Right atrium auricular region (tissue), 2 donors: Measurements from ENCODE around the gene RBMS2. TPM values are rescaled to one million over a fixed set of nuclear protein-coding genes. Genes with fewer than 3 reads are reported as not detected.
"Not testable (repeated sequence)": the region's sequence is repeated elsewhere in the genome, so short reads cannot be mapped to it uniquely, and the experiment has no call there.

Experiments
- DNase-seq: peaks from one replicate; pipeline ENCODE4 v3.0.0-alpha.2; 2019; ENCODE audit warnings: low spot score
- H3K27ac ChIP-seq, 2 donors: fragments of 200-600 bp; sonication (generic); 1 replicate in 1 of 2; 2 replicates in 1 of 2; pipeline ENCODE4 v1.5.1; 2016 to 2019
- H3K27me3 ChIP-seq, 2 donors: fragments of 200-600 bp; sonication (generic); one replicate each; pipeline versions ENCODE4 v1.5.1 to v1.6.0; 2017 to 2019
- H3K36me3 ChIP-seq: fragments of 200-600 bp; sonication (generic); one replicate; pipeline ENCODE4 v1.5.1; 2016
- H3K4me1 ChIP-seq, 2 donors: fragments of 200-600 bp; sonication (generic); one replicate each; pipeline versions ENCODE4 v1.5.1 to v1.6.0; 2017 to 2019
- H3K4me3 ChIP-seq, 2 donors: fragments of 200-600 bp; sonication (generic); 1 replicate in 1 of 2; 2 replicates in 1 of 2; pipeline ENCODE4 v1.5.1; 2017 to 2019; ENCODE audit warnings: mild to moderate bottlenecking in 1 of 2, moderate library complexity in 1 of 2
- H3K9me3 ChIP-seq, 2 donors: fragments of 200-600 bp; sonication (generic); one replicate each; pipeline ENCODE4 v1.5.1; 2019
- CTCF ChIP-seq, 2 donors: fragments of 200-600 bp; sonication (generic); IDR thresholded peaks; one replicate each; pipeline ENCODE4 v1.5.1; 2019; ENCODE audit warnings: antibody characterized with exemption in 2 of 2
- total RNA-seq, 2 donors: library from RNA; depleted of rRNA; stranded (reverse); fragments of >200 nt; gene quantifications; one replicate each; pipeline ENCODE4 v1.1.0, GENCODE V29; 2016

The RBMS2 gene
- total RNA-seq, 2 donors from 2014 or later = 12.8 to 28.5 TPM

- peaks cover 0 to 6% of the 10 kb centered on the region in 2 donors for H3K4me1 ChIP-seq
- TF ChIP-seq CTCF (IDR thresholded peaks at IDR 0.05) = no peak
- H3K27ac ChIP-seq = no peak overlapping the region
- H3K4me3 ChIP-seq = no peak overlapping the region
- no peaks in the 10 kb centered on the region for H3K36me3 ChIP-seq
- DNase-seq = no peak
- no peaks in the 10 kb centered on the region for H3K27me3 ChIP-seq
- H3K9me3 ChIP-seq = no peaks in the 10 kb centered on the region
These were observed 31.3 kb upstream of the RBMS2 start for GRCh38 chr12:56490360-56490759.

GRCh38 chr12:56493409-56494105 lies 28.1 kb upstream of the RBMS2 start:
- H3K4me1 ChIP-seq, H3K4me3 ChIP-seq, H3K27ac ChIP-seq, DNase-seq, H3K36me3 ChIP-seq, H3K27me3 ChIP-seq, H3K9me3 ChIP-seq: not testable (repeated sequence)

GRCh38 chr12:56494106-56494415 lies 27.6 kb upstream of the RBMS2 start:
- H3K4me1 ChIP-seq, DNase-seq, H3K27me3 ChIP-seq, H3K4me3 ChIP-seq, H3K9me3 ChIP-seq, H3K27ac ChIP-seq, H3K36me3 ChIP-seq: not testable (repeated sequence)

GRCh38 chr12:56494481-56494880 lies 27.1 kb upstream of the RBMS2 start:
- not testable (repeated sequence) for H3K9me3 ChIP-seq, H3K4me3 ChIP-seq, H3K27me3 ChIP-seq, H3K27ac ChIP-seq, H3K36me3 ChIP-seq, H3K4me1 ChIP-seq, DNase-seq

GRCh38 chr12:56496704-56497103 lies 24.9 kb upstream of the RBMS2 start:
- TF ChIP-seq CTCF (IDR thresholded peaks at IDR 0.05) = peak; percentile 23 to 52

GRCh38 chr12:56498126-56498902 lies 23.3 kb upstream of the RBMS2 start:
- H3K4me3 ChIP-seq, H3K27me3 ChIP-seq, H3K4me1 ChIP-seq, H3K27ac ChIP-seq, H3K36me3 ChIP-seq, DNase-seq, H3K9me3 ChIP-seq: not testable (repeated sequence)

More at GRCh38 chr12:56496704-56497103, 24.9 kb upstream of the RBMS2 start:
- not testable (repeated sequence) for H3K27ac ChIP-seq, H3K9me3 ChIP-seq, H3K27me3 ChIP-seq, H3K36me3 ChIP-seq, H3K4me1 ChIP-seq, H3K4me3 ChIP-seq
- DNase-seq = peak; percentile 72

GRCh38 chr12:56499452-56499851 lies 22.2 kb upstream of the RBMS2 start:
- not testable (repeated sequence) for H3K27me3 ChIP-seq, H3K36me3 ChIP-seq, H3K27ac ChIP-seq, H3K4me1 ChIP-seq, H3K9me3 ChIP-seq, DNase-seq, H3K4me3 ChIP-seq

- H3K9me3 ChIP-seq, H3K36me3 ChIP-seq, DNase-seq, H3K4me3 ChIP-seq, H3K27ac ChIP-seq, H3K4me1 ChIP-seq, H3K27me3 ChIP-seq: not testable (repeated sequence)
These were observed 21.7 kb upstream of the RBMS2 start for GRCh38 chr12:56499879-56500278.

- no peaks in the 10 kb centered on the region for H3K27me3 ChIP-seq
- no peaks in the 10 kb centered on the region for H3K4me1 ChIP-seq
- H3K36me3 ChIP-seq = no peaks in the 10 kb centered on the region
- DNase-seq = no peak
- no peak overlapping the region for H3K27ac ChIP-seq
- H3K4me3 ChIP-seq = no peak overlapping the region
- no peaks in the 10 kb centered on the region for H3K9me3 ChIP-seq
- no peak for TF ChIP-seq CTCF (IDR thresholded peaks at IDR 0.05)
These were observed 10.8 kb upstream of the RBMS2 start for GRCh38 chr12:56510786-56511185.
